Panc1 (cell line): ENCODE results near the gene PRUNE2. TPM values are rescaled to one million over a fixed set of nuclear protein-coding genes. Genes with fewer than 3 reads are reported as not detected.

Source experiments
- ATAC-seq: fragments of 200-7000 bp; cut with Tn5 transposase; 2 replicates; pipeline ENCODE4 v1.9.1; 2020; ENCODE audit warnings: mild to moderate bottlenecking, moderate library complexity
- BruUV-seq: library from RNA; stranded (reverse); fragments of 400-500 nt; replicated peaks from 2 replicates; lab custom pipeline; 2021; lab: Mats Ljungman, UMichigan
- CTCF ChIA-PET: fragments of 300-600 bp; sonication (Branson Sonifier 250); formaldehyde crosslinking; loops from one replicate; lab custom pipeline; 2022; ENCODE audit warnings: antibody characterized with exemption; lab: Charles Lee
- POLR2A ChIA-PET: fragments of 300-600 bp; sonication (Branson Sonifier 250); formaldehyde crosslinking; loops from one replicate; lab custom pipeline; 2022; ENCODE audit warnings: antibody characterized with exemption; lab: Charles Lee
- DNase-seq: peaks from one replicate; pipeline ENCODE4 v3.0.0-alpha.2; 2010; ENCODE audit warnings: low read depth, low spot score
- H3K27ac ChIP-seq: 2 replicates; pipeline ENCODE4 v1.5.1; 2011; ENCODE audit warnings: mild to moderate bottlenecking, low read length, inconsistent platforms
- H3K27me3 ChIP-seq: fragments of 200-500 bp; sonication (Bioruptor generic); 2 replicates; pipeline ENCODE4 v1.6.0; 2014; ENCODE audit warnings: low read length, inconsistent platforms; ENCODE audit not compliant: control insufficient read depth, insufficient read depth
- H3K36me3 ChIP-seq: fragments of 200-500 bp; sonication (Bioruptor generic); 2 replicates; pipeline ENCODE4 v1.5.1; 2014; ENCODE audit warnings: inconsistent platforms, mild to moderate bottlenecking, low read length, moderate library complexity; ENCODE audit not compliant: control insufficient read depth, insufficient read depth
- H3K4me1 ChIP-seq: 2 replicates; pipeline ENCODE4 v1.5.1; 2011; ENCODE audit warnings: inconsistent platforms, mild to moderate bottlenecking, low read length, moderate library complexity; ENCODE audit not compliant: control insufficient read depth, insufficient read depth
- H3K4me3 ChIP-seq, 2 experiments: 2 replicates each; pipeline ENCODE4 v1.5.1; 2011 to 2012; ENCODE audit warnings: low read depth in 2 of 2, low read length in 2 of 2, mild to moderate bottlenecking in 2 of 2, inconsistent platforms in 1 of 2, moderate library complexity in 1 of 2
- H3K9me3 ChIP-seq: fragments of 200-500 bp; sonication (Bioruptor generic); 2 replicates; pipeline ENCODE4 v1.5.1; 2014; ENCODE audit warnings: low read depth, mild to moderate bottlenecking, inconsistent platforms, low read length, moderate library complexity; ENCODE audit not compliant: control insufficient read depth, insufficient read depth
- CTCF ChIP-seq: fragments of 450-650 bp; IDR thresholded peaks from 2 replicates; pipeline ENCODE4 v1.5.1; 2017; ENCODE audit warnings: mild to moderate bottlenecking
- POLR2AphosphoS5 ChIP-seq: IDR thresholded peaks from 2 replicates; pipeline ENCODE4 v1.6.1; 2012; ENCODE audit warnings: mild to moderate bottlenecking, low read depth, low read length, moderate library complexity
- REST ChIP-seq, 2 experiments: IDR thresholded peaks; 2 replicates each; pipeline ENCODE4 v1.6.1; 2011 to 2012; ENCODE audit warnings: low read depth in 2 of 2, control low read depth in 1 of 2, low read length in 1 of 2, mild to moderate bottlenecking in 1 of 2, moderate library complexity in 1 of 2; ENCODE audit not compliant: insufficient read depth in 1 of 2
- SIN3A ChIP-seq: IDR thresholded peaks from 2 replicates; pipeline ENCODE4 v1.6.1; 2012; ENCODE audit warnings: low read depth, mild to moderate bottlenecking, low read length, moderate library complexity, borderline replicate concordance; ENCODE audit not compliant: insufficient read depth
- TCF7L2 ChIP-seq: IDR thresholded peaks from 2 replicates; pipeline ENCODE4 v1.6.1; 2011; ENCODE audit warnings: mild to moderate bottlenecking, low read depth, low read length, inconsistent platforms
- in situ Hi-C: cut with HindIII; loops from 2 replicates; pipeline ENCODE4 v1.10.0; 2016; ENCODE audit warnings: low sequenced_read_pairs, low pct_unique_long_range_greater_than_20kb
- intact Hi-C: fragments of 100-400 bp; cut with micrococcal nuclease; formaldehyde crosslinking; loops from one replicate; pipeline ENCODE4 v1.10.0; 2022; ENCODE audit not compliant: unreplicated experiment
- total RNA-seq: library from RNA; stranded (reverse); gene quantifications from one replicate; pipeline ENCODE4 v1.2.1, GENCODE V29; 2021; ENCODE audit not compliant: unreplicated experiment

PRUNE2 gene
- total RNA-seq, 1 experiment from 2014 or later: 0.18 TPM

- H3K27ac ChIP-seq: no peak overlapping the region
- CTCF ChIA-PET: no interaction called here
- TF ChIP-seq TCF7L2 (no peak), POLR2AphosphoS5 (no peak), CTCF (no peak), REST (IDR thresholded peaks at IDR 0.05; ENCODE audit: insufficient read depth in 1 of 2, low read depth in 2 of 2, low read length in 1 of 2) (no peak), SIN3A (no peak)
- POLR2A ChIA-PET: no interaction called here
- no peaks in the 10 kb centered on the region for H3K4me1 ChIP-seq
- no peaks in the 10 kb centered on the region for H3K27me3 ChIP-seq
- in situ Hi-C loops: no loop called here
- intact Hi-C loops: no loop called here
- no peak for ATAC-seq
- H3K36me3 ChIP-seq: no peaks in the 10 kb centered on the region
- H3K9me3 ChIP-seq: no peaks in the 10 kb centered on the region
- BruUV-seq: no TSS peak
- no peak overlapping the region for H3K4me3 ChIP-seq
- no peak for DNase-seq
Observed at GRCh38 chr9:76784881-76785280, 121.0 kb downstream of the PRUNE2 start.

GRCh38 chr9:76772686-76773445 is 133.0 kb downstream of the PRUNE2 start:
- TF ChIP-seq SIN3A: no peak
- TF ChIP-seq REST (IDR thresholded peaks at IDR 0.05; ENCODE audit: insufficient read depth in 1 of 2, low read depth in 2 of 2, low read length in 1 of 2): no peak
- no peak for TF ChIP-seq CTCF
- no peak for TF ChIP-seq TCF7L2
- TF ChIP-seq POLR2AphosphoS5: no peak
- H3K4me3 ChIP-seq: no peak overlapping the region
- H3K27ac ChIP-seq: no peak overlapping the region
- intact Hi-C loops (no loop called here), in situ Hi-C loops (no loop called here)
- no peaks in the 10 kb centered on the region for H3K9me3 ChIP-seq
- ChIA-PET POLR2A (no interaction called here), CTCF (no interaction called here)
- no TSS peak for BruUV-seq
- DNase-seq: no peak
- no peak for ATAC-seq
- H3K4me1 ChIP-seq: no peaks in the 10 kb centered on the region
- H3K36me3 ChIP-seq: no peaks in the 10 kb centered on the region
- no peaks in the 10 kb centered on the region for H3K27me3 ChIP-seq
